DMS53 treated with DMSO at 0.1 percent for 48 hours (cell line): Measurements from ENCODE around the gene NCCRP1.

Experiments used
- DNase-seq: peaks from one replicate; lab custom pipeline; 2025; ENCODE audit not compliant: unreplicated experiment; lab: John Stamatoyannopoulos, UW

NCCRP1 gene

GRCh38 chr19:39196860-39197562, at the start of gene NCCRP1:
NCCRP1 (plus strand) TSS chr19:39196964; CDS start chr19:39196983, 19 bp downstream.
- no peak for DNase-seq

- DNase-seq, result no peak
Measured at GRCh38 chr19:39147480-39147879, 49.3 kb upstream of the NCCRP1 start.

GRCh38 chr19:39148939-39149529, 47.7 kb upstream of the NCCRP1 start:
- DNase-seq, result no peak

GRCh38 chr19:39150235-39150634, 46.5 kb upstream of the NCCRP1 start:
- no peak for DNase-seq

- no peak for DNase-seq
Measured at GRCh38 chr19:39150807-39151600, 45.8 kb upstream of the NCCRP1 start.

- DNase-seq, result no peak
Measured at GRCh38 chr19:39152066-39152465, 44.7 kb upstream of the NCCRP1 start.

- DNase-seq, result no peak
Measured at GRCh38 chr19:39154100-39154628, 42.6 kb upstream of the NCCRP1 start.

- no peak for DNase-seq
Measured at GRCh38 chr19:39154629-39155100, 42.1 kb upstream of the NCCRP1 start.

GRCh38 chr19:39155114-39155700, 41.6 kb upstream of the NCCRP1 start:
- no peak for DNase-seq

- no peak for DNase-seq
Measured at GRCh38 chr19:39155741-39156140, 41.0 kb upstream of the NCCRP1 start.

GRCh38 chr19:39156326-39157230, 40.2 kb upstream of the NCCRP1 start:
- DNase-seq, result no peak

GRCh38 chr19:39157275-39157996, 39.3 kb upstream of the NCCRP1 start:
- DNase-seq, result no peak

- DNase-seq, result no peak
Measured at GRCh38 chr19:39157997-39158389, 38.8 kb upstream of the NCCRP1 start.

GRCh38 chr19:39158646-39159260, 38.0 kb upstream of the NCCRP1 start:
- DNase-seq, result no peak

- DNase-seq, result no peak
Measured at GRCh38 chr19:39160523-39160861, 36.3 kb upstream of the NCCRP1 start.

GRCh38 chr19:39160889-39161672, 35.7 kb upstream of the NCCRP1 start:
- no peak for DNase-seq

- DNase-seq, result no peak
Measured at GRCh38 chr19:39162441-39163043, 34.2 kb upstream of the NCCRP1 start.

GRCh38 chr19:39163621-39164020, 33.1 kb upstream of the NCCRP1 start:
- DNase-seq, result no peak
